Hepatocyte (in vitro differentiated cells): ENCODE measurements around the gene OLR1. TPM values are rescaled to one million over a fixed set of nuclear protein-coding genes. Genes with fewer than 3 reads are reported as not detected.

Source experiments
- DNase-seq: peaks from one replicate; pipeline ENCODE4 v3.0.0-alpha.2; 2016; ENCODE audit warnings: low spot score
- H2AFZ ChIP-seq: fragments of 200-600 bp; sonication (generic); 2 replicates; pipeline ENCODE4 v1.6.0; 2016; ENCODE audit warnings: antibody characterized with exemption, mild to moderate bottlenecking
- H3K27ac ChIP-seq: fragments of 200-600 bp; sonication (generic); 2 replicates; pipeline ENCODE4 v1.5.1; 2016; ENCODE audit warnings: mild to moderate bottlenecking
- H3K27me3 ChIP-seq: fragments of 200-600 bp; sonication (generic); 2 replicates; pipeline ENCODE4 v1.6.1; 2016
- H3K36me3 ChIP-seq: fragments of 200-600 bp; sonication (generic); replicated peaks from 2 replicates; pipeline ENCODE4 v1.5.1; 2016; ENCODE audit warnings: low read depth; ENCODE audit not compliant: insufficient read depth
- H3K4me1 ChIP-seq: fragments of 200-600 bp; sonication (generic); 2 replicates; pipeline ENCODE4 v1.5.1; 2016; ENCODE audit warnings: mild to moderate bottlenecking, moderate library complexity; ENCODE audit not compliant: insufficient read depth
- H3K4me2 ChIP-seq: fragments of 200-600 bp; sonication (generic); 2 replicates; pipeline ENCODE4 v1.6.0; 2016
- H3K4me3 ChIP-seq: fragments of 200-600 bp; sonication (generic); 2 replicates; pipeline ENCODE4 v1.5.1; 2016; ENCODE audit warnings: mild to moderate bottlenecking
- H3K79me2 ChIP-seq: fragments of 200-600 bp; sonication (generic); 2 replicates; pipeline ENCODE4 v1.6.0; 2017; ENCODE audit warnings: mild to moderate bottlenecking
- H3K9me2 ChIP-seq: fragments of 200-600 bp; sonication (generic); replicated peaks from 2 replicates; pipeline ENCODE4 v1.6.0; 2017; ENCODE audit warnings: mild to moderate bottlenecking; ENCODE audit not compliant: insufficient read depth
- H3K9me3 ChIP-seq: fragments of 200-600 bp; sonication (generic); 2 replicates; pipeline ENCODE4 v1.5.1; 2016; ENCODE audit warnings: low read depth, mild to moderate bottlenecking
- H4K20me1 ChIP-seq: fragments of 200-600 bp; sonication (generic); 2 replicates; pipeline ENCODE4 v1.6.0; 2016; ENCODE audit warnings: mild to moderate bottlenecking; ENCODE audit not compliant: insufficient read depth, poor library complexity, severe bottlenecking
- EZH2 ChIP-seq: fragments of 200-600 bp; sonication (generic); IDR thresholded peaks from 2 replicates; pipeline ENCODE4 v1.6.1; 2016; ENCODE audit warnings: antibody characterized with exemption, mild to moderate bottlenecking, borderline replicate concordance
- EZH2phosphoT487 ChIP-seq: fragments of 200-600 bp; sonication (generic); IDR thresholded peaks from one replicate; pipeline ENCODE4 v1.6.1; 2018; ENCODE audit warnings: antibody characterized with exemption, mild to moderate bottlenecking, low read depth, moderate library complexity; ENCODE audit not compliant: unreplicated experiment, severe bottlenecking
- WGBS: methylation state at CpG from one replicate; pipeline ENCODE4 v1.1.6; 2016; ENCODE audit warnings: low lambda C conversion rate; ENCODE audit errors: missing lambda C conversion rate; 5-methylcytosine and 5-hydroxymethylcytosine counted together
- polyA plus RNA-seq: library from polyadenylated mRNA; unstranded; fragments of >200 nt; fragmentation: Nextera tagmentation; extraction: Ambion mirVana; gene quantifications from 2 replicates; pipeline ENCODE4 v1.2.1, GENCODE V29; 2016
- total RNA-seq: library from RNA; depleted of rRNA; stranded (reverse); fragments of >200 nt; gene quantifications from 2 replicates; pipeline ENCODE4 v1.2.3, GENCODE V29; 2014
- TF ChIP-seq, protein P1 (sequence below): fragments of 200-600 bp; sonication (generic); IDR thresholded peaks from 2 replicates; pipeline ENCODE4 v1.5.1; 2016; ENCODE audit warnings: antibody characterized with exemption, mild to moderate bottlenecking; ENCODE audit not compliant: poor library complexity

OLR1 gene
- total and polyA plus RNA-seq, 2 experiments from 2014 or later: 6.4 to 15.1 TPM

DNA sequence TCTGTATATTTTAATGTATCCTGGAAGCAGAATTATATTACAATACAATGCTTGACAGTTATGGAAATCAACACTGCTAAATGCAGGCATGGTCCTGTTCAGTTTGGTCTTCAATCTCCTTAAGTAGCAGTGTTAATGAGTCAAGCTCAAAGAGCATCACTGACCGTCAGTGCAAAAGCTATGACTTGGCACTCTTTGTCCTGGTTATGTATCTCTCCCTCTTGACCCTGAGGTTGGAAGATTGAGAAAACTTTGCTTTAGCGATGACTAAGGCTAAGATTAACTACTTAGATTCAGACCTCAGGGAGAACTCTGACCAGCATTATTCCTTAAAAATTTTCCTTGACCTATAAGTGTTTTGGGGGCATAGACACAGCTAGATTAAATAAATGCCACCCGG is 52.9 kb downstream of the OLR1 start:
- WGBS: 74% methylated on average over 3 of the region's 3 CpGs
- H3K36me3 ChIP-seq: no peaks in the 10 kb centered on the region
- no peaks in the 10 kb centered on the region for H3K9me2 ChIP-seq
- H3K4me3 ChIP-seq: no peak overlapping the region
- H3K27me3 ChIP-seq: no peaks in the 10 kb centered on the region
- H3K4me2 ChIP-seq: no peak overlapping the region
- H4K20me1 ChIP-seq: no peaks in the 10 kb centered on the region
- H3K27ac ChIP-seq: no peak overlapping the region
- H3K9me3 ChIP-seq: no peaks in the 10 kb centered on the region
- no peaks in the 10 kb centered on the region for H3K79me2 ChIP-seq
- TF ChIP-seq, protein P1, sequence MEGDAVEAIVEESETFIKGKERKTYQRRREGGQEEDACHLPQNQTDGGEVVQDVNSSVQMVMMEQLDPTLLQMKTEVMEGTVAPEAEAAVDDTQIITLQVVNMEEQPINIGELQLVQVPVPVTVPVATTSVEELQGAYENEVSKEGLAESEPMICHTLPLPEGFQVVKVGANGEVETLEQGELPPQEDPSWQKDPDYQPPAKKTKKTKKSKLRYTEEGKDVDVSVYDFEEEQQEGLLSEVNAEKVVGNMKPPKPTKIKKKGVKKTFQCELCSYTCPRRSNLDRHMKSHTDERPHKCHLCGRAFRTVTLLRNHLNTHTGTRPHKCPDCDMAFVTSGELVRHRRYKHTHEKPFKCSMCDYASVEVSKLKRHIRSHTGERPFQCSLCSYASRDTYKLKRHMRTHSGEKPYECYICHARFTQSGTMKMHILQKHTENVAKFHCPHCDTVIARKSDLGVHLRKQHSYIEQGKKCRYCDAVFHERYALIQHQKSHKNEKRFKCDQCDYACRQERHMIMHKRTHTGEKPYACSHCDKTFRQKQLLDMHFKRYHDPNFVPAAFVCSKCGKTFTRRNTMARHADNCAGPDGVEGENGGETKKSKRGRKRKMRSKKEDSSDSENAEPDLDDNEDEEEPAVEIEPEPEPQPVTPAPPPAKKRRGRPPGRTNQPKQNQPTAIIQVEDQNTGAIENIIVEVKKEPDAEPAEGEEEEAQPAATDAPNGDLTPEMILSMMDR: no peak
- no peak for TF ChIP-seq EZH2phosphoT487
- TF ChIP-seq EZH2: no peak
- H2AFZ ChIP-seq: no peak overlapping the region
- H3K4me1 ChIP-seq: no peaks in the 10 kb centered on the region
- no peak for DNase-seq

- Histone ChIP-seq H3K27me3 (no peaks in the 10 kb centered on the region), H3K27ac (no peak overlapping the region), H3K9me2 (no peaks in the 10 kb centered on the region), H2AFZ (no peak overlapping the region), H3K4me3 (no peak overlapping the region), H3K4me1 (no peaks in the 10 kb centered on the region), H3K9me3 (no peaks in the 10 kb centered on the region), H4K20me1 (no peaks in the 10 kb centered on the region), H3K36me3 (no peaks in the 10 kb centered on the region), H3K4me2 (no peak overlapping the region), H3K79me2 (no peaks in the 10 kb centered on the region)
- DNase-seq: no peak
- TF ChIP-seq, protein P1: no peak
- no peak for TF ChIP-seq EZH2phosphoT487
- TF ChIP-seq EZH2: no peak
- 91% methylated on average over 7 of the region's 7 CpGs for WGBS
These were observed 56.0 kb downstream of the OLR1 start for GRCh38 chr12:10115890-10116289.

DNA sequence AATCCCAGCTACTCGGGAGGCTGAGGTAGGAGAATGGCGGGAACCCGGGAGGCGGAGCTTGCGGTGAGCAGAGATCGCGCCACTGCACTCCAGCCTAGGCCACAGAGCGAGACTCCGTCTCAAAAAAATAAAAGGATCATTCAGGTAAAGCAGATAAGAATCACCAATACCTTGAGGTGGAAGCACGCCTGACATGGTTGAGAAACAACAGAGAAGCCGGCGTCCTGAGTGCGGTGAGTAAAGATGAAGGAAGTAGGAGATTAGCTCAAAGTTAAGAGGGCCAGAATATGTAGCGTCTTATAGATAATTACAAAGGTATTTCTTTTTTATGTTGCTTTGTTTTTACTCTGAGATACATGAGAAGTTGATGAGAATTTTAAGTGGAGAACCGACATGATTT is 56.6 kb downstream of the OLR1 start:
- WGBS: 83% methylated on average over 15 of the region's 15 CpGs
- no peak overlapping the region for H3K27ac ChIP-seq
- H3K27me3 ChIP-seq: no peaks in the 10 kb centered on the region
- no peak for DNase-seq
- no peak for TF ChIP-seq EZH2phosphoT487
- TF ChIP-seq, protein P1: no peak
- TF ChIP-seq EZH2: no peak
- H4K20me1 ChIP-seq: no peaks in the 10 kb centered on the region
- no peaks in the 10 kb centered on the region for H3K4me1 ChIP-seq
- no peak overlapping the region for H3K4me3 ChIP-seq
- H3K4me2 ChIP-seq: no peak overlapping the region
- H2AFZ ChIP-seq: no peak overlapping the region
- H3K36me3 ChIP-seq: no peaks in the 10 kb centered on the region
- H3K9me3 ChIP-seq: no peaks in the 10 kb centered on the region
- H3K79me2 ChIP-seq: no peaks in the 10 kb centered on the region
- no peaks in the 10 kb centered on the region for H3K9me2 ChIP-seq

GRCh38 chr12:10113920-10114319 is 58.0 kb downstream of the OLR1 start:
- Histone ChIP-seq H3K9me2 (no peaks in the 10 kb centered on the region), H3K4me1 (no peaks in the 10 kb centered on the region), H3K9me3 (no peaks in the 10 kb centered on the region), H3K27me3 (no peaks in the 10 kb centered on the region), H3K36me3 (no peaks in the 10 kb centered on the region), H3K79me2 (no peaks in the 10 kb centered on the region), H3K27ac (no peak overlapping the region), H4K20me1 (no peaks in the 10 kb centered on the region), H3K4me3 (no peak overlapping the region), H2AFZ (no peak overlapping the region), H3K4me2 (no peak overlapping the region)
- DNase-seq: no peak
- 61% methylated on average over 1 of the region's 1 CpG for WGBS
- no peak for TF ChIP-seq EZH2phosphoT487
- TF ChIP-seq, protein P1: no peak
- no peak for TF ChIP-seq EZH2
